ENCODE data around the gene RB1. TPM values are rescaled to one million over a fixed set of nuclear protein-coding genes. Genes with fewer than 3 reads are reported as not detected.
A peak's percentile ranks its signal among the peaks of the same experiment; 100 is the strongest.
"Not testable (repeated sequence)": the region's sequence is repeated elsewhere in the genome, so short reads cannot be mapped to it uniquely, and the experiment has no call there.

The RB1 gene
- total and polyA plus RNA-seq, 12 donors = 10.4 to 78.0 (median 45.7) TPM

DNA sequence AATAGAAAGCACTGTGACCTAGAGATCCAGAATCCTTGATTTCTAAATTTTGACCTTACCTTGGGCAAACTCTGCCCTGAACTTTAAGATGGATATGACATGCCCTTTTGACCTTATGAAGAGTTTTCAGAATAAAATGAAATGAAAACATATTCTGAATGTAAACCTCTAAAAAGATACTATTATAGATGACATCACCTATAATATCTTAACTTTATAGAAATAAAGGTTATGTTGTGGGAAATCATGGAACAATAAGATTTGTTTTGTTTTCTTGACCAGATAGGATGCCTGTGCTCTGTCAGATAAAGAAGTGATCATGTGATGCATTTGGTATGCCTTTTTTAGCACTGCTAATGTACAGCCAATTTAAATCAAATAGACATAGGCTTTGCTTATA, 122.5 kb downstream of the RB1 start:
- intact Hi-C loops (cut with DNase I) = no loop called here
- DNase-seq = no peak
- Histone ChIP-seq H3K27me3 (no peaks in the 10 kb centered on the region), H3K4me1 (replicated peaks in 1 of 2) (peaks cover 0 to 3% of the 10 kb centered on the region in 2 donors), H3K9me3 (replicated peaks in 1 of 3) (no peaks in the 10 kb centered on the region), H3K27ac (no peak overlapping the region), H3K36me3 (replicated peaks in 1 of 2) (no peaks in the 10 kb centered on the region), H3K4me3 (no peak overlapping the region)
- TF ChIP-seq POLR2A (IDR thresholded peaks at IDR 0.05) = no peak
- TF ChIP-seq, protein P1, sequence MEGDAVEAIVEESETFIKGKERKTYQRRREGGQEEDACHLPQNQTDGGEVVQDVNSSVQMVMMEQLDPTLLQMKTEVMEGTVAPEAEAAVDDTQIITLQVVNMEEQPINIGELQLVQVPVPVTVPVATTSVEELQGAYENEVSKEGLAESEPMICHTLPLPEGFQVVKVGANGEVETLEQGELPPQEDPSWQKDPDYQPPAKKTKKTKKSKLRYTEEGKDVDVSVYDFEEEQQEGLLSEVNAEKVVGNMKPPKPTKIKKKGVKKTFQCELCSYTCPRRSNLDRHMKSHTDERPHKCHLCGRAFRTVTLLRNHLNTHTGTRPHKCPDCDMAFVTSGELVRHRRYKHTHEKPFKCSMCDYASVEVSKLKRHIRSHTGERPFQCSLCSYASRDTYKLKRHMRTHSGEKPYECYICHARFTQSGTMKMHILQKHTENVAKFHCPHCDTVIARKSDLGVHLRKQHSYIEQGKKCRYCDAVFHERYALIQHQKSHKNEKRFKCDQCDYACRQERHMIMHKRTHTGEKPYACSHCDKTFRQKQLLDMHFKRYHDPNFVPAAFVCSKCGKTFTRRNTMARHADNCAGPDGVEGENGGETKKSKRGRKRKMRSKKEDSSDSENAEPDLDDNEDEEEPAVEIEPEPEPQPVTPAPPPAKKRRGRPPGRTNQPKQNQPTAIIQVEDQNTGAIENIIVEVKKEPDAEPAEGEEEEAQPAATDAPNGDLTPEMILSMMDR (IDR thresholded peaks at IDR 0.05) = no peak

- H3K4me3 ChIP-seq; H3K27ac ChIP-seq; H3K36me3 ChIP-seq (replicated peaks in 1 of 2); DNase-seq; H3K9me3 ChIP-seq (replicated peaks in 1 of 3); H3K27me3 ChIP-seq; intact Hi-C loops (cut with DNase I): not testable (repeated sequence)
- 82 to 88% (median 86%) methylated on average over 7 to 8 of the region's 9 CpGs for WGBS, 4 donors
- H3K4me1 ChIP-seq (replicated peaks in 1 of 2) = peaks cover 5 to 11% of the 10 kb centered on the region in 2 donors
Measured at GRCh38 chr13:48426755-48427298, 123.3 kb downstream of the RB1 start.

GRCh38 chr13:48429036-48429435, 125.5 kb downstream of the RB1 start:
- no peak overlapping the region for H3K27ac ChIP-seq
- H3K4me3 ChIP-seq = no peak overlapping the region
- H3K9me3 ChIP-seq (replicated peaks in 1 of 3) = no peaks in the 10 kb centered on the region
- no peaks in the 10 kb centered on the region for H3K27me3 ChIP-seq
- no peak for TF ChIP-seq POLR2A (IDR thresholded peaks at IDR 0.05)
- TF ChIP-seq, protein P1 (IDR thresholded peaks at IDR 0.05) = no peak
- WGBS, 4 donors = 88 to 94% (median 90%) methylated on average over 3 of the region's 3 CpGs
- no peaks in the 10 kb centered on the region for H3K36me3 ChIP-seq (replicated peaks in 1 of 2)
- H3K4me1 ChIP-seq (replicated peaks in 1 of 2) = peaks cover 13 to 21% of the 10 kb centered on the region in 2 donors
- intact Hi-C loops (cut with DNase I) = no loop called here
- DNase-seq = no peak

DNA sequence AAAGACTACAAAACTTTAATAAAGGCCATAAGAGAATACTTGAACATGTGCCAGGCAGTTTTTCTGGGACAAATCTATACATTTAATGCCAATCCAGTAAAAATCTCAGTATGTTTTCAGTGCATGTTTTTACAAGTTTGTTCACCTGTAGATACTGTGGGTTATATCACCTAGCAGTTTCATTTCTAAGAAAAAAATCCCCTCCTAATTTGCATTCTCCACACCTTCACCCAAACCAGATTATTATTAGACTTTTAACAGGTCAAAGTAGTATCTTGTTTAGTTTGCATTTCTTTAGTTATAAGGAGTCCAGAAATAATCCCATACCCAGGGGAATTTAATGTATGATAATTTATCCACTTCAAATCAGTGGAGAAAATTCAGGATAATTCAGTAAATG, 126.3 kb downstream of the RB1 start:
- Histone ChIP-seq H3K4me3 (no peak overlapping the region), H3K9me3 (replicated peaks in 1 of 3) (no peaks in the 10 kb centered on the region), H3K4me1 (replicated peaks in 1 of 2) (peaks cover 13 to 21% of the 10 kb centered on the region in 2 donors), H3K27me3 (no peaks in the 10 kb centered on the region), H3K36me3 (replicated peaks in 1 of 2) (no peaks in the 10 kb centered on the region), H3K27ac (no peak overlapping the region)
- TF ChIP-seq, protein P1 (IDR thresholded peaks at IDR 0.05) = no peak
- TF ChIP-seq POLR2A (IDR thresholded peaks at IDR 0.05) = no peak
- DNase-seq = no peak
- intact Hi-C loops (cut with DNase I) = no loop called here

DNA sequence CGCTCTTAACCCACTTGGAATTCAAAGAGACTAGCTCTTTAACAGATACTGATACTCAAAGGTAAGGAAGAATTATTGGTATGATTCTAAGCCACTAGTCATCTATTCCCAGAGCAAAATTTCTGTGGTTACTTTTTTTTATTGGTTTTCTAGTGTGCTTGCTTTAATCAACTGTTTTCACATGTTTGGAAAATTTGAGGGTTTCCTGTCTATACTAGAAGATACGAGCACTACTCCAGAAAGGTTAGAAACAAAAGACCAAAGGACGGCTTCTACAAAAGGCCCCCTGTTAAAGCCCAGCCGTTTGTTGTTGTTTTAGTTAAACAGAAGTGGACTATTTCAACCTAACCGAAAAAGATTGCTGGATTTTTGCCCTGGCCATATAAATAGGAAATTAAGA, 127.9 kb downstream of the RB1 start:
- WGBS, 4 donors = 62 to 70% (median 67%) methylated on average over 5 of the region's 5 CpGs
- peaks cover 13 to 29% of the 10 kb centered on the region in 2 donors for H3K4me1 ChIP-seq (replicated peaks in 1 of 2)
- peak overlapping the region in 1 of 5 donors; percentile 28 for H3K27ac ChIP-seq
- no peak for DNase-seq
- H3K36me3 ChIP-seq (replicated peaks in 1 of 2) = no peaks in the 10 kb centered on the region
- no peaks in the 10 kb centered on the region for H3K9me3 ChIP-seq (replicated peaks in 1 of 3)
- H3K4me3 ChIP-seq = no peak overlapping the region
- TF ChIP-seq, protein P1 (IDR thresholded peaks at IDR 0.05) = no peak
- no peak for TF ChIP-seq POLR2A (IDR thresholded peaks at IDR 0.05)
- no peaks in the 10 kb centered on the region for H3K27me3 ChIP-seq
- intact Hi-C loops (cut with DNase I) = no loop called here
